ENCODE data around the gene FOXI2. TPM values are rescaled to one million over a fixed set of nuclear protein-coding genes. Genes with fewer than 3 reads are reported as not detected.

The FOXI2 gene
- total and polyA plus RNA-seq, 12 donors: 0.07 to 0.81 (median 0.31) TPM; not detected in 3

DNA sequence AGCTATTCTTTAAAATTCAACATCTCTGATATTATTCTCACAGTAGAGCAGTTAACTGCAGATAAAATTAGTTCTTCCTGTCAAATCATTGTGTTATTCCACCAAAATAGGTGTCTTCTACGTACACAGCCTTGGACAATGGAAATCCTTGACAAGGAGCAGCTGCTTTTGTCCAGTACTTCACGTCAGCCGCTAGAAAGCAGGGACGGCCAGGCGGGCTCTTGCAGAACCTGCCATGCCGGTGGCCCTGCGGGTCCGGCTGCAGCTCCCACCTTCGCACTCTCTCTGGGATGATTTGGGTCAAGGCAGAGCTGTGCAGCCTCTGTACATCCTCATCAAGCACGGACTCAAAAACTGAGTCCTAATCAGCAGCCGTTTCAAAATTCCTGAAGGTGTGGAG is 2.2 kb upstream of the FOXI2 start:
- peak in 3 of 8 donors; percentile 37 to 66 (median 55) for ATAC-seq
- no peaks in the 10 kb centered on the region for H3K36me3 ChIP-seq
- H3K4me3 ChIP-seq: peak overlapping the region in 2 of 10 donors; percentile 54 to 56

GRCh38 chr10:127735156-127735555 is 1.8 kb upstream of the FOXI2 start:
- H3K9me3 ChIP-seq: peaks cover 0 to 7% (median 0%) of the 10 kb centered on the region in 11 donors
- ATAC-seq (no peak), DNase-seq (no peak)
- peaks cover 2 to 30% (median 11%) of the 10 kb centered on the region in 9 donors for H3K4me1 ChIP-seq
- WGBS, 2 donors: 5 to 13% methylated on average over 13 of the region's 13 CpGs
- intact Hi-C loops (cut with DNase I): loop anchor here in 1 of 10 donors (10.0 kb wide), 1 partner anchor 100 kb away; no protein-coding TSS in a partner anchor
- peak overlapping the region in 1 of 10 donors; percentile 86 for H3K27ac ChIP-seq
- peaks cover 22 to 82% (median 72%) of the 10 kb centered on the region in 7 donors for H3K27me3 ChIP-seq
- no peaks in the 10 kb centered on the region for H3K36me3 ChIP-seq
- H3K4me3 ChIP-seq: peak overlapping the region in 2 of 10 donors; percentile 54 to 56
- TF ChIP-seq, protein P1, sequence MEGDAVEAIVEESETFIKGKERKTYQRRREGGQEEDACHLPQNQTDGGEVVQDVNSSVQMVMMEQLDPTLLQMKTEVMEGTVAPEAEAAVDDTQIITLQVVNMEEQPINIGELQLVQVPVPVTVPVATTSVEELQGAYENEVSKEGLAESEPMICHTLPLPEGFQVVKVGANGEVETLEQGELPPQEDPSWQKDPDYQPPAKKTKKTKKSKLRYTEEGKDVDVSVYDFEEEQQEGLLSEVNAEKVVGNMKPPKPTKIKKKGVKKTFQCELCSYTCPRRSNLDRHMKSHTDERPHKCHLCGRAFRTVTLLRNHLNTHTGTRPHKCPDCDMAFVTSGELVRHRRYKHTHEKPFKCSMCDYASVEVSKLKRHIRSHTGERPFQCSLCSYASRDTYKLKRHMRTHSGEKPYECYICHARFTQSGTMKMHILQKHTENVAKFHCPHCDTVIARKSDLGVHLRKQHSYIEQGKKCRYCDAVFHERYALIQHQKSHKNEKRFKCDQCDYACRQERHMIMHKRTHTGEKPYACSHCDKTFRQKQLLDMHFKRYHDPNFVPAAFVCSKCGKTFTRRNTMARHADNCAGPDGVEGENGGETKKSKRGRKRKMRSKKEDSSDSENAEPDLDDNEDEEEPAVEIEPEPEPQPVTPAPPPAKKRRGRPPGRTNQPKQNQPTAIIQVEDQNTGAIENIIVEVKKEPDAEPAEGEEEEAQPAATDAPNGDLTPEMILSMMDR (IDR thresholded peaks at IDR 0.05): no peak

More for the DNA sequence above, 2.2 kb upstream of the FOXI2 start:
- no peak for DNase-seq
- Histone ChIP-seq H3K27ac (peak overlapping the region in 1 of 10 donors; percentile 15), H3K9me3 (peaks cover 0 to 11% (median 0%) of the 10 kb centered on the region in 11 donors), H3K4me1 (peaks cover 2 to 30% (median 11%) of the 10 kb centered on the region in 9 donors), H3K27me3 (peaks cover 22 to 82% (median 72%) of the 10 kb centered on the region in 7 donors)
- intact Hi-C loops (cut with DNase I): loop anchor here in 1 of 10 donors (10.0 kb wide), 1 partner anchor 100 kb away; no protein-coding TSS in a partner anchor
- TF ChIP-seq, protein P1 (IDR thresholded peaks at IDR 0.05): no peak
- WGBS, 2 donors: 8 to 9% methylated on average over 11 of the region's 11 CpGs

GRCh38 chr10:127735723-127736221 is 1.2 kb upstream of the FOXI2 start:
- WGBS, 2 donors: 4 to 6% methylated on average over 24 of the region's 24 CpGs
- intact Hi-C loops (cut with DNase I): loop anchor here in 1 of 10 donors (10.0 kb wide), 1 partner anchor 99 kb away; no protein-coding TSS in a partner anchor

GRCh38 chr10:127736222-127736914 is 617 bp upstream of the FOXI2 start:
- Histone ChIP-seq H3K27ac (peak overlapping the region in 7 of 10 donors; percentile 14 to 86 (median 65)), H3K4me1 (peaks cover 2 to 30% (median 11%) of the 10 kb centered on the region in 9 donors), H3K27me3 (peaks cover 22 to 87% (median 78%) of the 10 kb centered on the region in 7 donors), H3K9me3 (no peaks in the 10 kb centered on the region), H3K36me3 (no peaks in the 10 kb centered on the region), H3K4me3 (peak overlapping the region in 9 of 10 donors; percentile 19 to 56 (median 40))
- TF ChIP-seq, protein P1 (IDR thresholded peaks at IDR 0.05): no peak
- peak in 5 of 8 donors; percentile 12 to 32 (median 25) for ATAC-seq
- intact Hi-C loops (cut with DNase I): loop anchor here in 1 of 10 donors (10.0 kb wide), 1 partner anchor 98 kb away; no protein-coding TSS in a partner anchor
- no peak for DNase-seq
- 1% methylated on average over 65 to 66 of the region's 66 CpGs for WGBS, 2 donors

More at GRCh38 chr10:127735723-127736221, 1.2 kb upstream of the FOXI2 start:
- Histone ChIP-seq H3K9me3 (peaks cover 0 to under 1% (median 0%) of the 10 kb centered on the region in 11 donors), H3K27ac (peak overlapping the region in 5 of 10 donors; percentile 51 to 86 (median 71)), H3K36me3 (no peaks in the 10 kb centered on the region), H3K27me3 (peaks cover 22 to 86% (median 76%) of the 10 kb centered on the region in 7 donors), H3K4me1 (peaks cover 2 to 30% (median 11%) of the 10 kb centered on the region in 9 donors), H3K4me3 (peak overlapping the region in 7 of 10 donors; percentile 21 to 56 (median 44))
- ATAC-seq (peak in 4 of 8 donors; percentile 51 to 62 (median 59)), DNase-seq (no peak)
- TF ChIP-seq, protein P1 (IDR thresholded peaks at IDR 0.05): no peak

All from heart right ventricle (tissue), 16 donors.